Occipital lobe (tissue), 2 donors: Measurements from ENCODE around the gene RANGAP1. TPM values are rescaled to one million over a fixed set of nuclear protein-coding genes. Genes with fewer than 3 reads are reported as not detected.
A peak's percentile ranks its signal among the peaks of the same experiment; 100 is the strongest.

ENCODE experiments used
- DNase-seq: peaks from one replicate; lab custom pipeline; 2025; lab: John Stamatoyannopoulos, UW
- total RNA-seq: library from RNA; depleted of rRNA; stranded (reverse); fragments of >200 nt; gene quantifications from one replicate; pipeline ENCODE4 v1.2.3, GENCODE V29; 2014

The RANGAP1 gene
- total RNA-seq, 1 donor from 2014 or later = 28.7 TPM

GRCh38 chr22:41237707-41238569 is 48.0 kb downstream of the RANGAP1 start:
- no peak for DNase-seq

GRCh38 chr22:41237036-41237706 is 48.8 kb downstream of the RANGAP1 start:
- no peak for DNase-seq

- no peak for DNase-seq
Observed at GRCh38 chr22:41234815-41235695, 50.9 kb downstream of the RANGAP1 start.

- DNase-seq = no peak
Observed at GRCh38 chr22:41231369-41231768, 54.6 kb downstream of the RANGAP1 start.

GRCh38 chr22:41230401-41230785 is 55.6 kb downstream of the RANGAP1 start:
- DNase-seq = no peak

GRCh38 chr22:41229730-41230400 is 56.1 kb downstream of the RANGAP1 start:
- DNase-seq = no peak

GRCh38 chr22:41229215-41229614 is 56.8 kb downstream of the RANGAP1 start:
- DNase-seq = no peak

GRCh38 chr22:41226723-41227655 is 59.0 kb downstream of the RANGAP1 start:
- no peak for DNase-seq

GRCh38 chr22:41223535-41223934 is 62.5 kb downstream of the RANGAP1 start:
- DNase-seq = no peak

- DNase-seq = no peak
Observed at GRCh38 chr22:41222846-41223507, 63.0 kb downstream of the RANGAP1 start.

GRCh38 chr22:41217553-41218157 is 68.3 kb downstream of the RANGAP1 start:
- no peak for DNase-seq

GRCh38 chr22:41216984-41217383 is 69.0 kb downstream of the RANGAP1 start:
- DNase-seq = no peak

- DNase-seq = no peak
Observed at GRCh38 chr22:41215926-41216325, 70.1 kb downstream of the RANGAP1 start.

- DNase-seq = no peak
Observed at GRCh38 chr22:41215409-41215808, 70.6 kb downstream of the RANGAP1 start.

GRCh38 chr22:41206719-41207118 is 79.3 kb downstream of the RANGAP1 start:
- no peak for DNase-seq

- peak; percentile 99 for DNase-seq
Observed at GRCh38 chr22:41204992-41205900, 80.7 kb downstream of the RANGAP1 start, which contains the start of gene L3MBTL2. Gene L3MBTL2 (plus strand): TSS chr22:41205312. CDS start chr22:41205363, 51 bp downstream.

GRCh38 chr22:41204066-41204465 is 81.9 kb downstream of the RANGAP1 start:
- DNase-seq = no peak

GRCh38 chr22:41203118-41203517 is 82.9 kb downstream of the RANGAP1 start:
- no peak for DNase-seq
